Stomach (tissue), 19 donors: ENCODE measurements around the gene ZNF611. TPM values are rescaled to one million over a fixed set of nuclear protein-coding genes. Genes with fewer than 3 reads are reported as not detected.
A peak's percentile ranks its signal among the peaks of the same experiment; 100 is the strongest.
"Not testable (repeated sequence)": the region's sequence is repeated elsewhere in the genome, so short reads cannot be mapped to it uniquely, and the experiment has no call there.

ENCODE experiments used
- DNase-seq, 2 donors: peaks; one replicate each; pipeline versions ENCODE4 v3.0.0 to v3.0.0-alpha.2; 2013 to 2019
- H3K27ac ChIP-seq, 5 donors: fragments of 200-600 bp in 4 of 5; sonication (generic) in 4 of 5; one replicate each; pipeline ENCODE4 v1.5.1; 2013 to 2019; ENCODE audit warnings: mild to moderate bottlenecking in 1 of 5, moderate library complexity in 1 of 5
- H3K27me3 ChIP-seq, 3 donors: fragments of 200-600 bp; sonication (generic); one replicate each; pipeline ENCODE4 v1.5.1; 2017 to 2019; ENCODE audit warnings: mixed run types in 1 of 3
- H3K36me3 ChIP-seq, 4 donors: fragments of 200-600 bp; sonication (generic); 1 replicate in 3 of 4; 2 replicates in 1 of 4; pipeline ENCODE4 v1.5.1; 2016 to 2019
- H3K4me1 ChIP-seq, 4 donors: fragments of 200-600 bp; sonication (generic); one replicate each; pipeline ENCODE4 v1.5.1; 2016 to 2019
- H3K4me3 ChIP-seq, 4 donors: fragments of 200-600 bp; sonication (generic) in 3 of 4; one replicate each; pipeline ENCODE4 v1.5.1; 2016 to 2019; ENCODE audit warnings: mild to moderate bottlenecking in 1 of 4
- H3K9me3 ChIP-seq, 4 donors: fragments of 200-600 bp; sonication (generic); one replicate each; pipeline ENCODE4 v1.5.1; 2016 to 2019
- EP300 ChIP-seq: sonication (generic); formaldehyde crosslinking; IDR thresholded peaks from one replicate; pipeline ENCODE4 v1.6.1; 2017; ENCODE audit warnings: antibody characterized with exemption
- POLR2A ChIP-seq, 4 donors: fragments of 450-650 bp; IDR thresholded peaks; one replicate each; pipeline ENCODE4 v1.6.1; 2016; ENCODE audit warnings: antibody characterized with exemption in 4 of 4, control low read depth in 2 of 4, mild to moderate bottlenecking in 1 of 4, moderate library complexity in 1 of 4
- POLR2AphosphoS5 ChIP-seq, 3 donors: sonication (generic); formaldehyde crosslinking; IDR thresholded peaks; one replicate each; pipeline ENCODE4 v1.6.1; 2016; ENCODE audit warnings: antibody characterized with exemption in 3 of 3
- WGBS, 5 donors: extraction: QIAGEN DNeasy Blood & Tissue Kit in 3 of 5; methylation state at CpG; one replicate each; pipeline versions ENCODE4 v1.1.5 to v1.1.7; 2013 to 2018; 5-methylcytosine and 5-hydroxymethylcytosine counted together
- intact Hi-C: fragments of 100-400 bp; cut with DNase I; formaldehyde crosslinking; loops from one replicate; pipeline ENCODE4 v1.15.1; 2023; ENCODE audit warnings: low total_unique reads
- long read RNA-seq, 10 donors: transcript quantifications; one replicate each; lab custom pipeline, GENCODE V29; 2026
- polyA plus RNA-seq, 3 donors: library from polyadenylated mRNA; stranded (reverse); fragments of 200-250 nt; gene quantifications; one replicate each; pipeline ENCODE4 v1.2.3, GENCODE V29; 2013
- total RNA-seq, 5 donors: library from RNA; depleted of rRNA; stranded (reverse); fragments of >200 nt; gene quantifications; one replicate each; pipeline versions ENCODE4 v1.1.0 to v1.2.3, GENCODE V29; 2014 to 2016
- TF ChIP-seq, protein P1 (sequence below), 7 experiments: fragments of 450-650 bp in 4 of 7; fragments of 200-600 bp in 3 of 7; sonication (generic) in 3 of 7; IDR thresholded peaks; one replicate each; pipeline ENCODE4 v1.5.1; 2016 to 2019; ENCODE audit warnings: antibody characterized with exemption in 7 of 7, control low read depth in 2 of 7, mild to moderate bottlenecking in 1 of 7
- donor health status: healthy with polysubstance abuse.
- donor health status: Bipolar disorder and iron deficiency.
- donor health status: healthy.

Gene ZNF611
- 10 to 100 TPM in 3 of 5 donors, 1 to 10 TPM in 2; 3.6 to 58.5 (median 14.6) TPM for total RNA-seq
- 1 to 10 TPM; 1.6 to 4.1 (median 2.3) TPM for polyA plus RNA-seq
- long read RNA-seq, donor 1: 0 reads
- long read RNA-seq, donor 2: 0 reads
- long read RNA-seq, donor 3, partial matches to known transcripts: 7 of 7 reads
- long read RNA-seq, donor 3, other reads (novel, unspliced or antisense): 0 of 7 reads
- long read RNA-seq, donor 4: 0 reads
- long read RNA-seq, donor 5: 0 reads
- long read RNA-seq, donor 6, partial matches to known transcripts: 0 of 1 reads
- long read RNA-seq, donor 6, other reads (novel, unspliced or antisense): 0 of 1 reads
- long read RNA-seq, donor 7, full-length matches to known transcripts: 1 of 1 reads
- long read RNA-seq, donor 7, partial matches to known transcripts: 0 of 1 reads
- long read RNA-seq, donor 7, other reads (novel, unspliced or antisense): 0 of 1 reads
- long read RNA-seq, donor 8: 0 reads
- long read RNA-seq, donor 9, full-length matches to known transcripts: 2 of 2 reads
- long read RNA-seq, donor 9, partial matches to known transcripts: 0 of 2 reads
- long read RNA-seq, donor 9, other reads (novel, unspliced or antisense): 0 of 2 reads
- long read RNA-seq, donor 10: 0 reads

- intact Hi-C loops: no loop called here
- Histone ChIP-seq H3K36me3 (peaks cover 0 to 10% (median 5%) of the 10 kb centered on the region in 4 donors), H3K9me3 (no peaks in the 10 kb centered on the region), H3K4me1 (peaks cover 12 to 29% (median 20%) of the 10 kb centered on the region in 4 donors), H3K4me3 (peak within 1 kb of the TSS; percentile 78 to 92 (median 84)), H3K27ac (peak within 1 kb of the TSS; percentile 81 to 92 (median 91)), H3K27me3 (no peaks in the 10 kb centered on the region)
- TF ChIP-seq EP300: no peak
- TF ChIP-seq POLR2AphosphoS5 (IDR thresholded peaks at IDR 0.05): peak; percentile 85 to 96 (median 92)
- TF ChIP-seq, protein P1, sequence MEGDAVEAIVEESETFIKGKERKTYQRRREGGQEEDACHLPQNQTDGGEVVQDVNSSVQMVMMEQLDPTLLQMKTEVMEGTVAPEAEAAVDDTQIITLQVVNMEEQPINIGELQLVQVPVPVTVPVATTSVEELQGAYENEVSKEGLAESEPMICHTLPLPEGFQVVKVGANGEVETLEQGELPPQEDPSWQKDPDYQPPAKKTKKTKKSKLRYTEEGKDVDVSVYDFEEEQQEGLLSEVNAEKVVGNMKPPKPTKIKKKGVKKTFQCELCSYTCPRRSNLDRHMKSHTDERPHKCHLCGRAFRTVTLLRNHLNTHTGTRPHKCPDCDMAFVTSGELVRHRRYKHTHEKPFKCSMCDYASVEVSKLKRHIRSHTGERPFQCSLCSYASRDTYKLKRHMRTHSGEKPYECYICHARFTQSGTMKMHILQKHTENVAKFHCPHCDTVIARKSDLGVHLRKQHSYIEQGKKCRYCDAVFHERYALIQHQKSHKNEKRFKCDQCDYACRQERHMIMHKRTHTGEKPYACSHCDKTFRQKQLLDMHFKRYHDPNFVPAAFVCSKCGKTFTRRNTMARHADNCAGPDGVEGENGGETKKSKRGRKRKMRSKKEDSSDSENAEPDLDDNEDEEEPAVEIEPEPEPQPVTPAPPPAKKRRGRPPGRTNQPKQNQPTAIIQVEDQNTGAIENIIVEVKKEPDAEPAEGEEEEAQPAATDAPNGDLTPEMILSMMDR (IDR thresholded peaks at IDR 0.05): peak in 5 of 7 experiments; percentile 12 to 83 (median 72)
- TF ChIP-seq POLR2A (IDR thresholded peaks at IDR 0.05): peak in 2 of 4 donors; percentile 13 to 62
- DNase-seq: peak; percentile 99 to 100
- 4 to 9% (median 4%) methylated on average over 37 to 38 of the region's 38 CpGs for WGBS, 5 donors
These were observed at the start of gene ZNF611 for GRCh38 chr19:52734893-52735661. ZNF611 (minus strand) TSS chr19:52735044; CDS start chr19:52715894, 19,150 bp downstream.

DNA sequence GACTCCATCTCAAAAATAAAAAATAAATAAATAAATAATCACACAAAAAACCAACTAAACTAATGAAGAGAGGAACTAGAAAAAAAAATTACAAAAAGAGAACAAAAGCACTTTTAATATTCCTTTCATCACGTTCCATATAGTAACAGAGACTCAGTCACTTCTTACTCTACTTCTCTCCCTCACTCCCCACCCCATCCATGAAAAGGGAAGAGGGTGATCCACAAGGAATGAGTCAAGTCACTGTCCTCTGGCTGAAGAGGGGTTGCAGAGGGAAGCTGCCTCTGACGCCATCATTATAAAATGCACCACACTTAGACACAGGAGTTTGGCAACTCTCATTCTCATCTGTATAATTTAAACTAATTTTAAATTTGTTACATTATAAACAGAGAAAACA, 48.0 kb upstream of the ZNF611 start:
- H3K27ac ChIP-seq, H3K27me3 ChIP-seq, intact Hi-C loops, DNase-seq, H3K4me3 ChIP-seq: not testable (repeated sequence)
- Histone ChIP-seq H3K9me3 (peaks cover 0 to 16% (median 7%) of the 10 kb centered on the region in 4 donors), H3K36me3 (peaks cover 3 to 49% (median 42%) of the 10 kb centered on the region in 4 donors), H3K4me1 (peaks cover 8 to 30% (median 18%) of the 10 kb centered on the region in 4 donors)
- 82 to 88% (median 87%) methylated on average over 1 to 2 of the region's 2 CpGs for WGBS, 5 donors

DNA sequence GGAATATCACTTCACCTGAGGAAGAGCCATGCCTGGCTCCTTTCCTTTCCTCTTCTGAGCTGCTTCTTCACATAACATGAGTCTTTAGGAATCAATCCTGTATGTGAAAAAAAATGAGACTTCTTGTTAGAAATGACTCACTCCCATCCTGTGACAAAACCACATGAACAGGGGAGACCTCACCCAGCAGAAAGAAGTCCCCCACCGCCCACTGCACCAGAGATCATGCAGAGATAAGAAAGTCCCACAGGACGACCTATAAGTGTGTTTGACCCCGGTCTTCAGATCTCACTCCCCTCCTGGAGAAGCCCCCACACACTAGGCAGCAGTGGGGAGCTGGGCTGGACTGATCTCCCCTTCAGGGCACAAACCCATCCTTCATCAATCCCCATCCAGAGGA, 44.0 kb upstream of the ZNF611 start:
- DNase-seq: no peak
- WGBS, 5 donors: 67 to 74% (median 69%) methylated on average over 3 of the region's 3 CpGs
- Histone ChIP-seq H3K27ac (no peak overlapping the region), H3K9me3 (peaks cover 0 to 31% (median 14%) of the 10 kb centered on the region in 4 donors), H3K27me3 (no peaks in the 10 kb centered on the region), H3K4me3 (no peak overlapping the region), H3K36me3 (peaks cover 10 to 88% (median 80%) of the 10 kb centered on the region in 4 donors), H3K4me1 (no peaks in the 10 kb centered on the region)
- intact Hi-C loops: no loop called here
- no peak for TF ChIP-seq POLR2A (IDR thresholded peaks at IDR 0.05)
- TF ChIP-seq POLR2AphosphoS5 (IDR thresholded peaks at IDR 0.05): no peak
- TF ChIP-seq EP300: no peak
- TF ChIP-seq, protein P1 (IDR thresholded peaks at IDR 0.05): no peak

GRCh38 chr19:52756447-52756846, 21.6 kb upstream of the ZNF611 start:
- 71 to 79% (median 74%) methylated on average over 2 of the region's 2 CpGs for WGBS, 5 donors
- not testable (repeated sequence) for H3K36me3 ChIP-seq, H3K27me3 ChIP-seq, DNase-seq, H3K27ac ChIP-seq, H3K4me3 ChIP-seq, H3K4me1 ChIP-seq
- intact Hi-C loops: loop anchor here (10.0 kb wide), 1 partner anchor 502 kb away; no protein-coding TSS in a partner anchor
- peaks cover 0 to 38% (median 14%) of the 10 kb centered on the region in 4 donors for H3K9me3 ChIP-seq

DNA sequence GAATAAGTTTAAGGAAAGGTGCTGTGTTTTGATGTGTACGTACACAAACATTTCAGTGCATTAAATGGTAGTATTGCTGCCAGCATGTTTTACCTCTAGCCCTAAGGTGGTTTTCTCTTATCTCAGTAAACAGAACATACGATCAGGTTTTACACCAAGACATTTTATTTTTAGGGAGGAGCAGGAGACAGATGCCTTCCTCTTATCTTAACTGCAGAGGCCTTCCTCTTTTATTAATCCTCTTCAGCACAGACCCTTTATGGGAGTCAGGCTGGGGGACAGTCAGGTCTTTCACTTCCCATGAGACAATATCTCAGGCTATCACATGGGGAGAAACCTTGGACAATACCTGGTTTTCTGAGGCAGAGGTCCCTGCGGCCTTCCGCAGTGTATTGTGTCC, 14.9 kb upstream of the ZNF611 start:
- WGBS, 5 donors: 56 to 78% (median 64%) methylated on average over 4 of the region's 4 CpGs
- no peak for TF ChIP-seq EP300
- TF ChIP-seq, protein P1 (IDR thresholded peaks at IDR 0.05): no peak
- TF ChIP-seq POLR2A (IDR thresholded peaks at IDR 0.05): no peak
- no peak for TF ChIP-seq POLR2AphosphoS5 (IDR thresholded peaks at IDR 0.05)
- intact Hi-C loops: loop anchor here (10.0 kb wide), 1 partner anchor 495 kb away; no protein-coding TSS in a partner anchor
- peaks cover 0 to 4% (median 2%) of the 10 kb centered on the region in 4 donors for H3K4me1 ChIP-seq
- no peak overlapping the region for H3K27ac ChIP-seq
- no peak overlapping the region for H3K4me3 ChIP-seq
- H3K27me3 ChIP-seq: no peaks in the 10 kb centered on the region
- no peak for DNase-seq
- peaks cover 0 to 2% (median under 1%) of the 10 kb centered on the region in 4 donors for H3K9me3 ChIP-seq
- H3K36me3 ChIP-seq: no peaks in the 10 kb centered on the region
